ENCODE data around the gene MBD3L3. TPM values are rescaled to one million over a fixed set of nuclear protein-coding genes. Genes with fewer than 3 reads are reported as not detected.

The MBD3L3 gene
- total RNA-seq, 1 experiment from 2014 or later = not detected

DNA sequence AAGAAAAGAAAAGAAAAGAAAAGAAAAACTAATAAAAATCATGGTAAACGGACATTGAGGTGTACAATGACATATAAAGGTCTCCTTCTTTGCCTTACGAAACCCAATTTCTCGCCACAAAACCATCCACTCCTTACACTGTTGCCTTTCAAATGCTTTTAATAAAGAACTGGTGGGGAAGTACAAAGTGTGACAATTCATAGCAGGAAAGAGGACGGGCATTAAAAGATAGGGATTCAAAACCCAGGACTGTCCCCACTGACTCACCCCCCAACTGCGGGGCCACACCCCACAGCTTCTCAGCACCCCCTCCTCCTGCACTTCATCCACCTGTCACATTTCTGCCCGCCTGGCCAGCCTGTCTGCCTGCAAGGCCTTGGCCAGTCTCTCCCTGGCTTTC lies 39.6 kb downstream of the MBD3L3 start:
- DNase-seq = no peak
- intact Hi-C loops (cut with micrococcal nuclease; ENCODE audit: unreplicated experiment) = no loop called here
- TF ChIP-seq, protein P1, sequence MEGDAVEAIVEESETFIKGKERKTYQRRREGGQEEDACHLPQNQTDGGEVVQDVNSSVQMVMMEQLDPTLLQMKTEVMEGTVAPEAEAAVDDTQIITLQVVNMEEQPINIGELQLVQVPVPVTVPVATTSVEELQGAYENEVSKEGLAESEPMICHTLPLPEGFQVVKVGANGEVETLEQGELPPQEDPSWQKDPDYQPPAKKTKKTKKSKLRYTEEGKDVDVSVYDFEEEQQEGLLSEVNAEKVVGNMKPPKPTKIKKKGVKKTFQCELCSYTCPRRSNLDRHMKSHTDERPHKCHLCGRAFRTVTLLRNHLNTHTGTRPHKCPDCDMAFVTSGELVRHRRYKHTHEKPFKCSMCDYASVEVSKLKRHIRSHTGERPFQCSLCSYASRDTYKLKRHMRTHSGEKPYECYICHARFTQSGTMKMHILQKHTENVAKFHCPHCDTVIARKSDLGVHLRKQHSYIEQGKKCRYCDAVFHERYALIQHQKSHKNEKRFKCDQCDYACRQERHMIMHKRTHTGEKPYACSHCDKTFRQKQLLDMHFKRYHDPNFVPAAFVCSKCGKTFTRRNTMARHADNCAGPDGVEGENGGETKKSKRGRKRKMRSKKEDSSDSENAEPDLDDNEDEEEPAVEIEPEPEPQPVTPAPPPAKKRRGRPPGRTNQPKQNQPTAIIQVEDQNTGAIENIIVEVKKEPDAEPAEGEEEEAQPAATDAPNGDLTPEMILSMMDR (IDR thresholded peaks at IDR 0.05; ENCODE audit: unreplicated experiment) = no peak
- Mint-ChIP-seq H3K4me3 (ENCODE audit: low read depth, unreplicated experiment) (no peak overlapping the region), H3K9me3 (ENCODE audit: low read depth, unreplicated experiment) (no peaks in the 10 kb centered on the region), H3K27ac (ENCODE audit: unreplicated experiment) (no peak overlapping the region), H3K4me1 (ENCODE audit: low read depth, unreplicated experiment) (no peaks in the 10 kb centered on the region), H3K27me3 (ENCODE audit: unreplicated experiment) (no peaks in the 10 kb centered on the region), H3K36me3 (ENCODE audit: insufficient read depth, unreplicated experiment) (no peaks in the 10 kb centered on the region)
- CTCF ChIA-PET = no interaction called here
- no TSS peak for BruUV-seq (replicated peaks)

DNA sequence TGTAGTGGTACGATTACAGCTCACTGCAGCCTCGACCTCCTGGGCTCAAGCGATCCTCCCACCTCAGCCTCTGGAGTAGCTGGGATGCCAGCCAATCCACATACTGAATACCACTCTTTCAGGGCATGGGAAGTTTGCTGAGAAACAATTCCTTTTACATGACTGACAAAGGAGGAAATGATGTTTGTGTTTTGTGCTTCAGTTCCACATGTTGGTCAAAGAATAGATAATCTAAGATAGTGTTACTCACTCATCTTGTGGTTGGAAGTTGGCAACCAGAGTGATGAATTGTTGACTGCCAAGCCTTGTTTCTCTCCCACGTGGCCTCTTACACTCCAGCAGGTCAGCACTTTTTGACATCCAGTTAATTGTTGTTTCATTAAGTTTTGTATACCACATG lies 44.8 kb downstream of the MBD3L3 start:
- peaks cover 10% of the 10 kb centered on the region for H3K27me3 Mint-ChIP-seq (ENCODE audit: unreplicated experiment)
- H3K4me1 Mint-ChIP-seq (ENCODE audit: low read depth, unreplicated experiment) = no peaks in the 10 kb centered on the region
- intact Hi-C loops (cut with micrococcal nuclease; ENCODE audit: unreplicated experiment) = no loop called here
- TF ChIP-seq, protein P1 (IDR thresholded peaks at IDR 0.05; ENCODE audit: unreplicated experiment) = no peak
- DNase-seq = no peak
- CTCF ChIA-PET = no interaction called here
- no TSS peak for BruUV-seq (replicated peaks)
- H3K9me3 Mint-ChIP-seq (ENCODE audit: low read depth, unreplicated experiment) = no peaks in the 10 kb centered on the region
- H3K36me3 Mint-ChIP-seq (ENCODE audit: insufficient read depth, unreplicated experiment) = no peaks in the 10 kb centered on the region
- no peak overlapping the region for H3K27ac Mint-ChIP-seq (ENCODE audit: unreplicated experiment)
- H3K4me3 Mint-ChIP-seq (ENCODE audit: low read depth, unreplicated experiment) = no peak overlapping the region

DNA sequence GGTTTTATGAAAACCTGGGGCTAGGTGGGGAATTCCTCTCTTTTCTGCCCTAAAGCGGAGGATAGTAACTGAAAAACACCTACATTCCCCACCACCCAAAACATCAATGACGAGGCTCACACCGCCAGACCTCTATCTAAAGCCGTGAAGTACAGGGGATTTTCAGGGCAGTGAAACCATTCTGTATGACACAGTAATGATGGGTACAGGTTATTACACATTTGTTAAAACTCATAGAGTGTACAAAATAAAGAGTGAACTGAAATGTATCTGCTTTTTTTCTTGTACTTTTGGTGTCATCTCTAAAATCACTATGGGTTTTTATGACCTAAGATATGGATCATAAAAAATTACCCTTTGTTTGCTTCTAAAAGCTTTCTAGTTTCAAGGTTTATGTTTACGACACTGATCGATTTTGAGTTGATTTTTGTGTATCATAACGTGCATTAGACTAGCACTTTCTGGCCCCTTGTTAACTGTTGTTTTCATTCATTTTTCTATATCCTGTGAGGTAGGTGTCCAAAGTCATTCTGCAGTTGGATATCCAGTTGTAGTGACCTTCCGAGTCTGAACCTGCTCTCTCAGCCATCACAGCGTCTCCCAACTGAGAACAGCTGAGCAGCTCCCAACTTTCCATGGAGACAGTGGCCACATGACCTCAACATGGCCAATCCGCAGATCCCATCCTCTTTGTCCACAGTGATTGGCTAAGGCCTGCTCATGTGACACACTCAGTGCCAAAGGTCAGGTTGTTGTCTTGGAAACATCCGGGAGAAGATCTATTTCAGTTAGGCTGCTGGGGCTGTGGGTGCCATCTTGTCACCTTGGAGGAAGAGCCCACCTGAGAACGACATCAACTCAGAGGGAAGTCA lies 47.5 kb downstream of the MBD3L3 start:
- intact Hi-C loops (cut with micrococcal nuclease; ENCODE audit: unreplicated experiment) = no loop called here

DNA sequence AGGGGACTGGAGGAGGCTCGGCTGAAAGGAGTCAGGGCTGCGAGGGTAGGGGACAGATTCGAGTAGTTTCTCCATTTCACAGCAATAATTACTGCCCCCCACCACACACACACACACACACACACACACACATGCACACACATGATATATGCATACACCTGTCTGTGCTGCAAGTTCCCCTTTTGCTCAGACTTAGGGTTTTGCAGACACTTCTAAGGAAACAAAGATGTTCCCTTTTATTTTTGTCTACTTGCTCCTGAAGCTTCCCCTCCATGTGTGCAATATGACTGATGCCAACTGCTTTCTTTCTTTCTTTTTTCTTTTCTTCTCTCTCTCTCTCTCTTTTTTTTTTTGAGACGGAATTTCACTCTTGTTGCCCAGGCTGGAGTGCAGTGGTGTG lies 50.6 kb downstream of the MBD3L3 start:
- TF ChIP-seq, protein P1 (IDR thresholded peaks at IDR 0.05; ENCODE audit: unreplicated experiment) = no peak
- Mint-ChIP-seq H3K4me1 (ENCODE audit: low read depth, unreplicated experiment) (no peaks in the 10 kb centered on the region), H3K27me3 (ENCODE audit: unreplicated experiment) (peaks cover 21% of the 10 kb centered on the region), H3K36me3 (ENCODE audit: insufficient read depth, unreplicated experiment) (no peaks in the 10 kb centered on the region), H3K4me3 (ENCODE audit: low read depth, unreplicated experiment) (no peak overlapping the region), H3K9me3 (ENCODE audit: low read depth, unreplicated experiment) (no peaks in the 10 kb centered on the region), H3K27ac (ENCODE audit: unreplicated experiment) (no peak overlapping the region)
- no peak for DNase-seq
- BruUV-seq (replicated peaks) = no TSS peak
- CTCF ChIA-PET = no interaction called here
- intact Hi-C loops (cut with micrococcal nuclease; ENCODE audit: unreplicated experiment) = no loop called here

More for the DNA sequence above, 47.5 kb downstream of the MBD3L3 start:
- no peak overlapping the region for H3K4me3 Mint-ChIP-seq (ENCODE audit: low read depth, unreplicated experiment)
- peaks cover 21% of the 10 kb centered on the region for H3K27me3 Mint-ChIP-seq (ENCODE audit: unreplicated experiment)
- no peak for DNase-seq
- no TSS peak for BruUV-seq (replicated peaks)
- H3K4me1 Mint-ChIP-seq (ENCODE audit: low read depth, unreplicated experiment) = no peaks in the 10 kb centered on the region
- no peaks in the 10 kb centered on the region for H3K9me3 Mint-ChIP-seq (ENCODE audit: low read depth, unreplicated experiment)
- TF ChIP-seq, protein P1 (IDR thresholded peaks at IDR 0.05; ENCODE audit: unreplicated experiment) = no peak
- H3K36me3 Mint-ChIP-seq (ENCODE audit: insufficient read depth, unreplicated experiment) = no peaks in the 10 kb centered on the region
- CTCF ChIA-PET = no interaction called here
- no peak overlapping the region for H3K27ac Mint-ChIP-seq (ENCODE audit: unreplicated experiment)

Other genes with a start within 250 kb of the MBD3L3 start
- not detected in 2 replicates for gene ADGRE1, start 171.1 kb downstream of the MBD3L3 start, total RNA-seq (2022)
- gene MBD3L2B, start 37.2 kb downstream of the MBD3L3 start, total RNA-seq (2022) = not detected in 2 replicates
- gene MBD3L5, start 28.1 kb downstream of the MBD3L3 start, total RNA-seq (2022) = not detected in 2 replicates
- not detected in 2 replicates for gene MBD3L4, start 18.5 kb downstream of the MBD3L3 start, total RNA-seq (2022)
- gene MBD3L2, start 9.4 kb downstream of the MBD3L3 start, total RNA-seq (2022) = not detected in 2 replicates
- 6.3 and 7.8 TPM in 2 replicates for gene ZNF557, start 11.0 kb upstream of the MBD3L3 start, total RNA-seq (2022)
- 7.4 and 8.4 TPM in 2 replicates for gene INSR, start 235.7 kb upstream of the MBD3L3 start, total RNA-seq (2022)